ENCODE results near the gene GNAS. TPM values are rescaled to one million over a fixed set of nuclear protein-coding genes. Genes with fewer than 3 reads are reported as not detected.

Gene GNAS
- total RNA-seq, 1 donor from 2014 or later: 746 TPM

DNA sequence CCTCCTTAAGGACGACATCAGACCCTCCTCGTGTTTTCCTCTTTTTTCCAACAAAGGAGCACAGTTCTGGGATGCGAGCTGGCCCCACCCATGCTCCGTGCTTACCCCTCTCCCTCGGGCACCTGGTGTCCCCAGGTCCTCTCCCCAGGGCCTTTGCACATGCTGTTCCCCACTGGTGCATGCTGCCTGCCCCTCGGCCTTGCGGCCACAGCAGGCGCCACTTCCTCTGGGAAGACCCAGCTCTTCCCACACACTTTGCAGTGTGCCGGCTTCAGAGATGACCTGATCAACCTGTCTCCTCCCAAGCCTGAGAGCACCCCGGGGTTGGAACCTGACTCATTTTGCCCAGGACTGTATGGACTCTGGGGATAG is 41.7 kb upstream of the GNAS start:
- Histone ChIP-seq H3K9me3 (no peaks in the 10 kb centered on the region), H3K27me3 (peaks cover 12% of the 10 kb centered on the region)

DNA sequence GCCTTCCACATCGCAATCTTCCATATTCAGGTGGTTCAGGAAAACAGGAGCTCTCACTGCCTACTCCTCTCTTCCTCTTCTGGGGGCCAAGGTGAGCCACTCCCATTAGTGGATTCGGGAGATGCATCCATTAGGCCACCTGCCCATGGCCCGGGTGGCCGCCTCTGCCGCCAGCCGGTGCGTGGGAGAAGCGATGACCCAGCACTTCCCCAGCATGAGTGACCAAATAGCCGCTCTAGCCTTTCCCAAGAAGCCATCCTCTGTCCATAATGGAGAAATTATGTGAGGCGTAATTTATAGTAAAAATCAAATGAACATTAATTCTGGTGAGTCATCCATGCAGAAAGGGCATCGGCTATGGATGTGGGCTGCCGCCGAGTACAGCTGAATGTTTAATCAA is 41.2 kb upstream of the GNAS start:
- no peaks in the 10 kb centered on the region for H3K9me3 ChIP-seq
- ATAC-seq: no peak
- H3K27me3 ChIP-seq: peaks cover 12% of the 10 kb centered on the region
- intact Hi-C loops (cut with DNase I): no loop called here
- TF ChIP-seq, protein P1, sequence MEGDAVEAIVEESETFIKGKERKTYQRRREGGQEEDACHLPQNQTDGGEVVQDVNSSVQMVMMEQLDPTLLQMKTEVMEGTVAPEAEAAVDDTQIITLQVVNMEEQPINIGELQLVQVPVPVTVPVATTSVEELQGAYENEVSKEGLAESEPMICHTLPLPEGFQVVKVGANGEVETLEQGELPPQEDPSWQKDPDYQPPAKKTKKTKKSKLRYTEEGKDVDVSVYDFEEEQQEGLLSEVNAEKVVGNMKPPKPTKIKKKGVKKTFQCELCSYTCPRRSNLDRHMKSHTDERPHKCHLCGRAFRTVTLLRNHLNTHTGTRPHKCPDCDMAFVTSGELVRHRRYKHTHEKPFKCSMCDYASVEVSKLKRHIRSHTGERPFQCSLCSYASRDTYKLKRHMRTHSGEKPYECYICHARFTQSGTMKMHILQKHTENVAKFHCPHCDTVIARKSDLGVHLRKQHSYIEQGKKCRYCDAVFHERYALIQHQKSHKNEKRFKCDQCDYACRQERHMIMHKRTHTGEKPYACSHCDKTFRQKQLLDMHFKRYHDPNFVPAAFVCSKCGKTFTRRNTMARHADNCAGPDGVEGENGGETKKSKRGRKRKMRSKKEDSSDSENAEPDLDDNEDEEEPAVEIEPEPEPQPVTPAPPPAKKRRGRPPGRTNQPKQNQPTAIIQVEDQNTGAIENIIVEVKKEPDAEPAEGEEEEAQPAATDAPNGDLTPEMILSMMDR (IDR thresholded peaks at IDR 0.05): no peak
- no peak overlapping the region for H3K27ac ChIP-seq
- H3K4me3 ChIP-seq: no peak overlapping the region
- H3K4me1 ChIP-seq: no peaks in the 10 kb centered on the region
- DNase-seq: no peak
- H3K36me3 ChIP-seq: no peaks in the 10 kb centered on the region

More for the DNA sequence above, 41.7 kb upstream of the GNAS start:
- no peak for DNase-seq
- no peak overlapping the region for H3K27ac ChIP-seq
- intact Hi-C loops (cut with DNase I): no loop called here
- no peak overlapping the region for H3K4me3 ChIP-seq
- TF ChIP-seq, protein P1 (IDR thresholded peaks at IDR 0.05): no peak
- no peak for ATAC-seq
- no peaks in the 10 kb centered on the region for H3K36me3 ChIP-seq
- no peaks in the 10 kb centered on the region for H3K4me1 ChIP-seq

DNA sequence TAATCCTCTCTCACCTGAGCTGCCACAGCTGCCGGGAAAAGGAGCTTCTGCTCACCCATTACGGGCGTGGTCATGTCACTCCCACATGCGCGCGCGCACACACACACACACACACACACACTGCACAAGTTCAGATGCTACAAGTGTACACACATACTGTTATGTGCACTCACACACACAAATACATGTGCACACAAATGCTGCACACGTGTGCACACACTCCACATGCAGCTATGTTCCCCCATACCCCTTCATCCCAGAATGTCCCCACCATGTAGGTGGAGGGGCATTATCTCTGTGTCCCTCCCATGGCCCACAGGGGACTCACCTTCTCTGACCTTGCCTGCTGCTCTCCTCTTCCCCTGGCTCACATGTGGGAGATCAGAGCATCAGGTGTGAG is 39.1 kb upstream of the GNAS start:
- no peaks in the 10 kb centered on the region for H3K36me3 ChIP-seq
- no peaks in the 10 kb centered on the region for H3K9me3 ChIP-seq
- intact Hi-C loops (cut with DNase I): no loop called here
- TF ChIP-seq, protein P1 (IDR thresholded peaks at IDR 0.05): no peak
- DNase-seq (no peak), ATAC-seq (no peak)
- H3K27ac ChIP-seq: no peak overlapping the region
- no peaks in the 10 kb centered on the region for H3K4me1 ChIP-seq
- no peak overlapping the region for H3K4me3 ChIP-seq
- H3K27me3 ChIP-seq: peaks cover 6% of the 10 kb centered on the region

- Histone ChIP-seq H3K9me3 (no peaks in the 10 kb centered on the region), H3K27me3 (peaks cover 6% of the 10 kb centered on the region), H3K27ac (no peak overlapping the region), H3K4me3 (no peak overlapping the region), H3K36me3 (no peaks in the 10 kb centered on the region), H3K4me1 (no peaks in the 10 kb centered on the region)
- DNase-seq (no peak), ATAC-seq (no peak)
- intact Hi-C loops (cut with DNase I): no loop called here
- TF ChIP-seq, protein P1 (IDR thresholded peaks at IDR 0.05): no peak
These were observed 37.1 kb upstream of the GNAS start for GRCh38 chr20:58815448-58815847.

DNA sequence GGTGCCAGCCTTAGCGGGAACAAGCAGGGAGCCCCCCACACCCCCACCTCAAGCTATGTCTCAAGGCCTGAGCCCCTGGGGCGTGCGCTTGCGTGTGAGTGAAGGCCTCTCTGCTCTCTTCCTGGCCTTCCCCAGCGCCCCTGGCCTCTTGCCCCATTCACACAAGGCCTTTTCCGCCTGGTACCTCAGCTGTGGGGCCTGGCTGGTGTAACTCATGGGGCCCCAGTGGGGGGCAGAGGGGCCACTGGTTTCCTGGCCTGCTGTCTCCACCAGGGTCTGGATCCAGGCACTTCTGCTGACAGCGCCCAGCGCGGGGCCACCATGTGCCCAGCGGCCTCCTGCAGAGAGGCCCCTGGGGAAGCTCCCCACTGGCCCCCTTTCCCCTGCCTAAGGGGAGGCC is 36.5 kb upstream of the GNAS start:
- Histone ChIP-seq H3K27me3 (peaks cover 6% of the 10 kb centered on the region), H3K27ac (no peak overlapping the region), H3K9me3 (no peaks in the 10 kb centered on the region), H3K4me1 (no peaks in the 10 kb centered on the region), H3K36me3 (no peaks in the 10 kb centered on the region), H3K4me3 (no peak overlapping the region)
- TF ChIP-seq, protein P1 (IDR thresholded peaks at IDR 0.05): no peak
- intact Hi-C loops (cut with DNase I): no loop called here
- DNase-seq: no peak
- ATAC-seq: no peak

DNA sequence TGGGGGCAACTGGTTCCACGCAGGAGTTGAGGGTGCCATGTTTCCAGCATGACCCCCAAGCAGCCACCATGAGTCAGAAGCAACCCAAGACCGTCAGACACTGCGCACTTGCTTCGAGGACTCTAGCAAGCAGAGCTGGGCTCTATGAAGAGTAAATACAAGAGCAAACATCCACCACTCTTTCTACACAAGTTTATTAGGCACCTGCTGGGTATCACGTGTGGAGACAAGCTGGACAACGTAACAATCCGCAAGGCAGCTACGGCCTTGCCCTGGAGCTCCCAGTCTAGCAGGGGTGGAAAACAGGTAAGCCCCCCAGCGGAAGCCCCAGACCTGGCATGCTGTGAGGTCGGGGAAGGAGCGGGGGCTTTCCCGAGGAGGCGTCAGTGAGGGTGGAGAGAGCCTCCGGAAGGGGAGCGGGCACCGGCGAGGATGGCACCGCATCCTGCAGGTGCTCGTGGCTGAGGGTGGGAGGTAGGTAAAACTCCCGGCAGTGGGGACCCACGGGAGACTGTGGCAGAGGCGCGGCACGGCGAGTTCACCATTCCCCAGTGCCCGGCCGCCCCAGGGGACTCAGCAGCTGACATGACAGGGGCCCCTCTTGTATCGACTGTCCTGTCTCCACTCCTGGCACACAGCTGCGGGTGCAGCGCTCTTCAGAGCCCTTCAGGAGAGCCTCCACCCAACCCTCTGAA is 35.4 kb upstream of the GNAS start:
- intact Hi-C loops (cut with DNase I): no loop called here
- ATAC-seq (no peak), DNase-seq (no peak)
- Histone ChIP-seq H3K27ac (no peak overlapping the region), H3K9me3 (no peaks in the 10 kb centered on the region), H3K4me3 (no peak overlapping the region), H3K27me3 (peaks cover 5% of the 10 kb centered on the region), H3K4me1 (no peaks in the 10 kb centered on the region), H3K36me3 (no peaks in the 10 kb centered on the region)
- TF ChIP-seq, protein P1 (IDR thresholded peaks at IDR 0.05): no peak
